ENCODE results near the gene EHF.
"Not testable (repeated sequence)": the region's sequence is repeated elsewhere in the genome, so short reads cannot be mapped to it uniquely, and the experiment has no call there.

EHF gene

DNA sequence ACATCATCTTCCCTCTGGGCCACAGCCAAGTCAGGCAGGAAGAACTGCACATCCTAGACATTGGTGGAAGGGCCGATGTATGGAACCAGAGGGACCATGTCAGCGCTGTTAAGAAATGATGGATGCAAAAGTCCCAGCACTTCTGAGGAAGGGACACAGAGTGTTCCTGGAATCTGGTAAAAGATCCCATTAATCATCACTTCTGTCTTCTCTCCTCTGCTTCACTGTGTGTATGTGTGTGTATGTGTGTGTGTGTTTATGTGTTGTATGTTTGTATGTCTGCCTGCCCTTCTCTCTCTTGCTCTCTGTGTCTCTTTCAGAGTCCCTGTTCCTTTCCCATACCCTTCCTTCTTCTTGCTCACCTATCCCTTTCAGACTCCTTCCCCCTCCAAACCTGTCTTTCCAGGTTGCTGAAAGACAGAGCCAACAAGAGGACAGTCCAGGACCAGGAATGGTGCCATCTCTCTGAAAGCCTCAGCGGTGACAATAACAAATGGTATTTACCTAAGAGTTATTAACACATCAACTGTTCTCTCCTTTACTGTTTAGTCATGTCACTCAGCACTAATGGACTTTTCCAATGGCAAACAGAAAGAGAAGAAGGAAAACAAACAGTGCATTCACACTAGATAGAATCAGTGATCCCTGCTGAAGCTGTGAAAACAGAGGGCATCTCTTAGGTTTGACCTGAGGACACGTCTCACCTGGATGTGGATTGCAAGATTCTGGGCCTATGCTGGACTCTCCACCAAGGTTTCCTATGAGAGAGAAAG is 47.1 kb downstream of the EHF start:
- no peak overlapping the region for H3K27ac Mint-ChIP-seq
- no peaks in the 10 kb centered on the region for H3K36me3 Mint-ChIP-seq (ENCODE audit: low read depth)
- H3K27me3 Mint-ChIP-seq (ENCODE audit: low read depth) = peaks cover 38% of the 10 kb centered on the region
- H3K9me3 Mint-ChIP-seq = no peaks in the 10 kb centered on the region
- no peak overlapping the region for H3K4me3 Mint-ChIP-seq
- DNase-seq (ENCODE audit: low spot score) = no peak
- peaks cover 3% of the 10 kb centered on the region for H3K4me1 Mint-ChIP-seq (ENCODE audit: low read depth)

DNA sequence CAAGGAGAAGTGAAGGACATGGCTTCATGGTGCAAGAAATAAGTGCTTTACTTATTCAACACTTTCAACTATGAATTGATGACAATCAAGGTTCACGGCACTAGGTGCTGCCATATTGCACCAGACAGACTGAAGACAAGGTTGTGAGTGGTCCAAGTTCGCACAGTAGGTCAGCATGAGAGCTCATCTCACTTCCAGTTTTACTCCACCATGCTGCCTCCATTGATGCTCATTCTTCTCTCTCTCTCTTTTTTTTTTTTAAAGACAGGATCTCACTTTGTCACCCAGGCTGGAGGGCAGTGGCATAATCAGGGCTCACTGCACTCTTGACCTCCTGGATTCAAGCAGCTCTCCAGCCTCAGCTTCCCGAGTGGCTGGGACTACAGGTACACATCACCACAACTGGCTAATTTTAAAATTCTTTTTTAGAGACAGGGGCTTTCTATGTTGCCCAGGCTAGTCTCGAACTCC is 47.7 kb downstream of the EHF start:
- Mint-ChIP-seq H3K9me3 (no peaks in the 10 kb centered on the region), H3K27ac (no peak overlapping the region), H3K4me1 (ENCODE audit: low read depth) (peaks cover 3% of the 10 kb centered on the region), H3K4me3 (no peak overlapping the region), H3K27me3 (ENCODE audit: low read depth) (peaks cover 35% of the 10 kb centered on the region), H3K36me3 (ENCODE audit: low read depth) (no peaks in the 10 kb centered on the region)
- DNase-seq (ENCODE audit: low spot score) = no peak

DNA sequence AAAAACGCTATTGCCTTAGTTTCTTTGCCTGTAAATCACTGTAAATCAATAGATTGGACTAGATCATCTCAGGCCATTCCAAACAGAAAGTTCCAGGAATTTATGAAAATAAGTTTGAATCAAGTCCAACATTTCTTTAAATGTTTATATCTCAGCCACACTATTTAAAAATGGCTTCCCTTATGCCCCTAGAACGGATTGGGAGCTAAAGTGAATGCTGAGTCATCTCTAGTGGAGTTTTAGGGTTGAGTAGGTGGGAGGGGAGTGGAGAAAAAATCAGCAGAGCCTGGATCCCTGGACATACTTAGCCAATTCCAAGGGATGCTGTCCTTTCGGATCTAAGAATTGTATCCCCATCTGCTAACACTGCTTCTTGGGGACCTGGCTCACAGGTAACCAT is 48.6 kb downstream of the EHF start:
- Mint-ChIP-seq H3K9me3 (no peaks in the 10 kb centered on the region), H3K36me3 (ENCODE audit: low read depth) (no peaks in the 10 kb centered on the region), H3K27ac (no peak overlapping the region), H3K4me1 (ENCODE audit: low read depth) (peaks cover 3% of the 10 kb centered on the region), H3K27me3 (ENCODE audit: low read depth) (peaks cover 37% of the 10 kb centered on the region), H3K4me3 (no peak overlapping the region)
- DNase-seq (ENCODE audit: low spot score) = no peak

DNA sequence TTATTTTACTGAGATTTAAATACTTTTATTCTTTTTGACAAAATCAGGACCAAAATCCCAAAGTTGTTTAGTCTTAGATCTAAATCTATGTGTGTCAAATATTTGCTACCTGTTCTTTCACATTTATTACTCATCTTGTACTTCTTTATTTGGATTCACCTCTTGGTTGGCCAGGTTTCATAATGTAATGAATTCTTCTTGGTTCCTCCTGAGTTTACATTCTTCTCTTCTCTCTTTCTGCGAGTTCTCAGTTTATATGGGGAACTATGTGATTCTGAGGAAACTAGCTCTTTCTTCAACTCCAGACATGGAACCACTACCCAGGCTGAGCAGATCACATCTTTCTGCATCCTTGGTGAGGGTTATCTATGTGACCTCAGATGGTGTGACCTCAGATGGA is 50.2 kb downstream of the EHF start:
- Mint-ChIP-seq H3K4me3 (no peak overlapping the region), H3K27me3 (ENCODE audit: low read depth) (peaks cover 43% of the 10 kb centered on the region), H3K4me1 (ENCODE audit: low read depth) (peaks cover 3% of the 10 kb centered on the region), H3K27ac (no peak overlapping the region), H3K36me3 (ENCODE audit: low read depth) (no peaks in the 10 kb centered on the region), H3K9me3 (no peaks in the 10 kb centered on the region)
- DNase-seq (ENCODE audit: low spot score) = no peak

DNA sequence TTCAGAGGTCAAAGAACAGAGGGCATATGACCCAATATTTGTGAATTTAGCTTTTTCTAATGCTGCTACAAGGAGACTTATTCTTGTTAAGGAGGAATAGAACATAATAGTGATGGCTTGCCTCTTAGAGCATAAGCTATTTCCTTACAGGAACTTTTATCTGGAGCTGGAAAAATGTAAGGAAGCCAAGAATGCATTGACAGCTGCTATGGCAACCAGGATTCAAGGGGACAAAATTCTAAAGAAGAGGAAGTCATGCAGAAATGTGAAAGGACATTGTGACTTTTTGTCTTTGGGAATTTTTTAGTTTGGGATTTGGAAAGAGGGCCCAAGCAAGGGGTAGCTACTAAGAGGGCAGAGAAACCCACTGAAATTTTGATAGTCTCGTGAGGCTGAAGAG is 51.1 kb downstream of the EHF start:
- Mint-ChIP-seq H3K36me3 (ENCODE audit: low read depth) (no peaks in the 10 kb centered on the region), H3K27ac (no peak overlapping the region), H3K27me3 (ENCODE audit: low read depth) (peaks cover 42% of the 10 kb centered on the region), H3K4me1 (ENCODE audit: low read depth) (peaks cover 3% of the 10 kb centered on the region), H3K4me3 (no peak overlapping the region), H3K9me3 (no peaks in the 10 kb centered on the region)
- DNase-seq (ENCODE audit: low spot score) = no peak

DNA sequence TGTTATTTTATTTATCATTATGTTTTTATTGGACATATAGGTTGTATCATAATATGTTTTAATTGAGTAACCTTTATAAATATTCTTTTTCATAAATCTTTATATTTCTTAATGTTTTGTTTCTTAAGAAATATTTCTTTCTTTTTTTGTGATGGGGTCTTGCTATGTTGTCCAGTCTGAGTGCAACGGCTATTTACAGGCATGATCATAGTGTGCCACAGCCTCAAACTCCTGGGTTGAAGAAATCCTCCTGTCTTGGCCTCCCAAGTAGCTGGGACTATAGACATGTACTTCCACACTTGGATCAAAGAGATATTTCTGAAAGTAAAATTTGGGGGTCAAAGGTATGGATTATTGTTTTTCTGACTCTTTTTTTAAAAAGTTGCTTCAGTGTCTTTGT is 53.1 kb downstream of the EHF start:
- no peaks in the 10 kb centered on the region for H3K9me3 Mint-ChIP-seq
- H3K4me1 Mint-ChIP-seq (ENCODE audit: low read depth) = peaks cover 3% of the 10 kb centered on the region
- H3K27me3 Mint-ChIP-seq (ENCODE audit: low read depth) = peaks cover 36% of the 10 kb centered on the region
- no peak for DNase-seq (ENCODE audit: low spot score)
- no peak overlapping the region for H3K4me3 Mint-ChIP-seq
- H3K27ac Mint-ChIP-seq = no peak overlapping the region
- H3K36me3 Mint-ChIP-seq (ENCODE audit: low read depth) = no peaks in the 10 kb centered on the region

DNA sequence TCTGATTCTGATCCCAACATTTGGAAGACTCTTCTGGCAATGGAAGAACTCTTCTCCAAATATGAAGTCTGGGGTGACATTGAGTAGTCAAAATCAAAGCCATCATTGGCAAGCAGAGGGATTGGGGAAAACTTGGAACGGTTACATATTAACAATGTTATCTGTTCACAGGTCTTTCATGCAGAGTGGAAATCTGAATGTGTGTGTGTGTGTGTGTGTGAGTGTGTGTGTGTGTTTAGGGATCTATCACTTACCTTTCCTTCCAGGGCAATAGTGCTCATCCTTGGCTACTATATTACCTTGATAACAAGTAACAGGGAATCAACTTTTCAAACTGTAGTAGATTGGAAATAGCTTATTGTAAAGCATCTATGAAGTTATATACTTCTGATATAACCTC is 55.3 kb downstream of the EHF start:
- H3K27ac Mint-ChIP-seq = no peak overlapping the region
- H3K4me3 Mint-ChIP-seq = no peak overlapping the region
- H3K27me3 Mint-ChIP-seq (ENCODE audit: low read depth) = peaks cover 37% of the 10 kb centered on the region
- H3K4me1 Mint-ChIP-seq (ENCODE audit: low read depth) = no peaks in the 10 kb centered on the region
- no peaks in the 10 kb centered on the region for H3K36me3 Mint-ChIP-seq (ENCODE audit: low read depth)
- no peaks in the 10 kb centered on the region for H3K9me3 Mint-ChIP-seq
- DNase-seq (ENCODE audit: low spot score) = no peak

DNA sequence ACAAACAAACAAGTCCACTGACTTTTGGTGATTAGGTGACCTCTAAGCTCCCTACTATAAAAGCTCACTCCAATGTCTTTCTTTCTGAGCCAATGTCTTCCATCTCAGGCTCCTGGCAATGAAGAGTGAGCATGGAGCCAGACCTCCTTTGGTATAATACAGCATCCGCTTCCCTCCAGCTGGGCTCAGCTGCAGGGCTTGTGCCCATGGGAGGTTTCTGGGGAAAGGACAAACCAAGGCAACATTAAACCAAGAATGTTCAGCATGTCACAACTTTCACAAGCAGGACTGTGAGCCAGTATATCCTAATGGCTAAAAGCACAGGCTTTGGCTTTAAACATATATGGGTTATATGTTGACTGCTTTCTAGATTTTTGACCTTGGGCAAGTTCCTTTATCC is 58.8 kb downstream of the EHF start:
- no peaks in the 10 kb centered on the region for H3K36me3 Mint-ChIP-seq (ENCODE audit: low read depth)
- peaks cover 26% of the 10 kb centered on the region for H3K27me3 Mint-ChIP-seq (ENCODE audit: low read depth)
- no peak overlapping the region for H3K27ac Mint-ChIP-seq
- no peaks in the 10 kb centered on the region for H3K9me3 Mint-ChIP-seq
- H3K4me3 Mint-ChIP-seq = no peak overlapping the region
- no peaks in the 10 kb centered on the region for H3K4me1 Mint-ChIP-seq (ENCODE audit: low read depth)
- no peak for DNase-seq (ENCODE audit: low spot score)

DNA sequence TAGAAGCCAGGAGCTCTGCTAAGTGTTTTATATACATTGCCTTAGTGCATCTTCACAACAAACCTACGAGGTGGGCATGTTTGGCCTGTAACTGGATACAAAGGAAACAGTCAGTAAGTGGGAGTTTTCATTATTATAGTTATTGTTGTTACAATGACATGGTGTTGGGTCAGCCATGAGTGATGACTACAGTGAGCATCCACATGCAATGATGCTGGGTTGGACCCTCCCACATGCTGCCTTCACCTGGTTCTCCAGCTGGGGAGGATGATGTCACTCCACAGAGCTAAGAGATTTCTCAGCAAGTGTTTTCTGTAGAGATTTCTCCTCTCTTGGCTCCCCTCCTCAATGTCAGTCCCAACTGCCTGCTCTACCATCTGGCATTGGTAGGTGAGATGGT is 59.3 kb downstream of the EHF start:
- no peak overlapping the region for H3K27ac Mint-ChIP-seq
- no peaks in the 10 kb centered on the region for H3K9me3 Mint-ChIP-seq
- H3K27me3 Mint-ChIP-seq (ENCODE audit: low read depth) = peaks cover 23% of the 10 kb centered on the region
- H3K4me1 Mint-ChIP-seq (ENCODE audit: low read depth) = no peaks in the 10 kb centered on the region
- no peaks in the 10 kb centered on the region for H3K36me3 Mint-ChIP-seq (ENCODE audit: low read depth)
- no peak for DNase-seq (ENCODE audit: low spot score)
- no peak overlapping the region for H3K4me3 Mint-ChIP-seq

DNA sequence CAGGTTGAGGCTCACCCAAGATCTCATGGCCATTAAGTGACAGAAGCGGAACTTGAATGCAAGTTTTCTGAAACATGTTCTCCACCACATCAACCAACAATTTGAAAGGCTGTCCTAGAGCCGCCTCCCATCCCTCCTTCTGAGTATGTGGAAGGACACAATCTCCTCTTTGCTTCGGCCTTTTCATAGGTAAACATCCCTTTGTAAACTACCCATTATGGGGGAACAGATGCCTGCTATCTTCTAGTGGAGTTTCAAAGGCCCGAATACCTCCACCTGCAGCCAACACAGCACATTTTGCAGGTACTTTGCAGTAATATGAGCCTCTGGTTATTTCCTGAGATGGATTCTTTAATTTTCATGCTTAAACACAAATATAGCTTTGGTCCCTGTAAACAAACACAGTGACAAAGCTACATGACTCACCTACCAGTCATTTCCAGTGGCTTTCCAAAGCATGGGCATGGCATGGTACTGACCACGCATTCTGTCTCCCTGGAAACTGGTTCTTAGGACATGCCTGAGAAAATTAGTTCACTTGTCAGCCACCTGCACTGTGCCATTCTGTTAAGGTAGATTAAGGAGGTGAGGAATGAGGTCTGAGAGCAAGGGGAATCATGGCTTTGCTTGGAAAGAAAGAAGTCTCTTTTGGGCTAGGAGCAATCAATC is 60.2 kb downstream of the EHF start:
- Mint-ChIP-seq H3K4me3 (no peak overlapping the region), H3K27me3 (ENCODE audit: low read depth) (peaks cover 20% of the 10 kb centered on the region), H3K9me3 (no peaks in the 10 kb centered on the region), H3K27ac (no peak overlapping the region), H3K4me1 (ENCODE audit: low read depth) (no peaks in the 10 kb centered on the region), H3K36me3 (ENCODE audit: low read depth) (no peaks in the 10 kb centered on the region)
- DNase-seq (ENCODE audit: low spot score) = no peak

DNA sequence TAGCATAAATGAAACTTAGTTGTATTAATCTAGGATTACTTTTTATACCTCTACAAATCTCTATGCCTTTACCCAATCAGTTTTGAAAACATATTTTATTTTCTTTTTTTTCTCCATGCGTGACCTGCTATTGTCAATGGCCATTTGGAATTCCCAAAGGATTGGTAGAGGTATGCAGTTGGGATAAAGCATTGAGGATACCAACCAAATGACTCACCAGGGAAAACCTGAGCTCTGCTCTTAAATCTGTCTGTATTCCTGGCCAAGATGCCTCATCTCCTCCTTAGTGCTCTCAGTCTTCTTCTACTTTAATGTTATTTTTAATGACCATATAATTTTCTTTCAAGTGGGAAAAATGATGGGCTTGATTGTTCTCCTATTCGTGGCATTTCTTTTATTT is 61.9 kb downstream of the EHF start:
- Mint-ChIP-seq H3K36me3 (ENCODE audit: low read depth) (no peaks in the 10 kb centered on the region), H3K9me3 (no peaks in the 10 kb centered on the region), H3K27ac (no peak overlapping the region), H3K4me1 (ENCODE audit: low read depth) (no peaks in the 10 kb centered on the region), H3K27me3 (ENCODE audit: low read depth) (peaks cover 18% of the 10 kb centered on the region), H3K4me3 (no peak overlapping the region)
- DNase-seq (ENCODE audit: low spot score) = no peak

DNA sequence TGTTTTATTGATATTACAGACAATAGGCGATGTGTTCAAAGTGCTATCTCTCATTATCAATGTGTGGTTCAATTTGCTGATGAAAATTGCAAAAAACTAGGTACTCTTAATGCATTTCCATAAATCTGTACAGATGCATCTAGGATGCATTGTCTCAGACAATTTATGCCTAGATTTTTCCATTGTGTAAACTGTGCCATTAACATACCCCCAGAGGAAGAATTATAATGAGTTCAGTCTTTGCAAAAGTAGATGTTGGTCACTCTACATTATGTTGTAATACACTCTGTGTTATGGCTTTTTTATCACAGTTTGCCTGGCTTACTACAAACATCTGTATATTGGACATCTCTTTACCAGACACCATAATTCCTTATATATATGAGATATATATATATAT is 62.5 kb downstream of the EHF start:
- Mint-ChIP-seq H3K9me3 (no peaks in the 10 kb centered on the region), H3K4me1 (ENCODE audit: low read depth) (no peaks in the 10 kb centered on the region), H3K36me3 (ENCODE audit: low read depth) (no peaks in the 10 kb centered on the region), H3K27me3 (ENCODE audit: low read depth) (peaks cover 16% of the 10 kb centered on the region), H3K27ac (no peak overlapping the region), H3K4me3 (no peak overlapping the region)
- DNase-seq (ENCODE audit: low spot score) = no peak

DNA sequence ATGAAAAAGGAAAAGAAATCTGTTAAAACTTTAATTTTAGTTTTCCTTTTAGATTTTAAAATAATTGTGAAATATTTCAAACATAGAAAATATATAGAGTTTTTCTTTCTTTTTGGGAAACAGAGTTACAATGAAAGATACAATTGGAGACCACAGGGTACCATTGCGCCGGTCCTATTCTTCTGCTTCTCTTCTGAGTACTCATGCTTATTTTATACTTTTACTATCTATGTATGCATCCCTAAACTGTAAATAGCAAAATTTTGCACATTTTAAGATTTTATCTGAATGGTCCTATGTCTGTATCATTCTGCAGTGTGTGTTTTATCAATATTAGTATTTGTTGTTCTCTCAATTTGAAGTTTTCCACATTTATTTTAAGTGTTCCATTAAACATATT is 65.0 kb downstream of the EHF start:
- Mint-ChIP-seq H3K27ac (no peak overlapping the region), H3K4me3 (no peak overlapping the region), H3K4me1 (ENCODE audit: low read depth) (no peaks in the 10 kb centered on the region), H3K27me3 (ENCODE audit: low read depth) (peaks cover 11% of the 10 kb centered on the region), H3K9me3 (no peaks in the 10 kb centered on the region), H3K36me3 (ENCODE audit: low read depth) (no peaks in the 10 kb centered on the region)
- no peak for DNase-seq (ENCODE audit: low spot score)

DNA sequence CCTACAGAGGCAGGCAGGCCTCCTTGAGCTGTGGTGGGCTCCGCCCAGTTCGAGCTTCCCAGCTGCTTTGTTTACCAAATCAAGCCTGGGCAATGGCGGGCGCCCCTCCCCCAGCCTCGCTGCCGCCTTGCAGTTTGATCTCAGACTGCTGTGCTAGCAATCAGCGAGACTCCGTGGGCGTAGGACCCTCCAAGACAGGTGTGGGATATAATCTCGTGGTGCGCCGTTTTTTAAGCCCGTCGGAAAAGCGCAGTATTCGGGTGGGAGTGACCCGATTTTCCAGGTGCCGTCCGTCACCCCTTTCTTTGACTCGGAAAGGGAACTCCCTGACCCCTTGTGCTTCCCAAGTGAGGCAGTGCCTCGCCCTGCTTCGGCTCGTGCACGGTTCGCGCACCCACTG is 71.4 kb downstream of the EHF start:
- H3K4me3 Mint-ChIP-seq; DNase-seq (ENCODE audit: low spot score); H3K27ac Mint-ChIP-seq; H3K36me3 Mint-ChIP-seq (ENCODE audit: low read depth); H3K9me3 Mint-ChIP-seq; H3K4me1 Mint-ChIP-seq (ENCODE audit: low read depth): not testable (repeated sequence)
- peaks cover 22% of the 10 kb centered on the region for H3K27me3 Mint-ChIP-seq (ENCODE audit: low read depth)

DNA sequence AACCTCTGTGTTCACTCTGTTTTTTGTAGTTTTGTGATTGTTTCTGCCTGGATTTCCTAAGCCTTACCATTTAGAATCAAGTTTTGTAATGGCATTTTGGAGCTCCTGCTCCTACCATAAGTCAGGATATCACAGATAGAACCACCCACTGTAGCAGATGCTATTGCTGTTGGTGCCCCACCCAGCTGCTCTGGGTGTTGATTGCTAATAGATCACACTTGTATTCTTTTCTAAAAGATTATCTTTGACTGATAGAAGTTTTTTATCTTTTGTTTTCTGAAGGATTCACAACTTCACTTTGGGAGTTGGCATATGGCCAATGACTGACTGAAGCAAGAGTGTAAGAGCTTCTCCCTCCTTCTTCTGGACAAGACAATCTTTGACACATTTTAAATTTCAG is 76.0 kb downstream of the EHF start:
- DNase-seq (ENCODE audit: low spot score) = no peak
- Mint-ChIP-seq H3K4me1 (ENCODE audit: low read depth) (no peaks in the 10 kb centered on the region), H3K27ac (no peak overlapping the region), H3K9me3 (no peaks in the 10 kb centered on the region), H3K4me3 (no peak overlapping the region), H3K27me3 (ENCODE audit: low read depth) (peaks cover 23% of the 10 kb centered on the region), H3K36me3 (ENCODE audit: low read depth) (no peaks in the 10 kb centered on the region)

Data from T-helper 2 cell treated with Interferon-gamma antibody and Interleukin-4, amounts not matched to agents 5 μg/mL and 100 μg/mL, for 36 hours (primary cell).